DND-41 (cell line): ENCODE measurements around the gene RMI1.

Experiments
- CTCF ChIP-seq: IDR thresholded peaks from 2 replicates; pipeline ENCODE4 v1.5.1; 2012; ENCODE audit warnings: borderline replicate concordance, low read length, moderate library complexity, mild to moderate bottlenecking; ENCODE audit not compliant: poor library complexity, severe bottlenecking; ENCODE audit errors: extremely low read depth
- EZH2 ChIP-seq: IDR thresholded peaks from 3 replicates; pipeline ENCODE4 v1.6.1; 2012; ENCODE audit warnings: borderline replicate concordance, low read depth, mild to moderate bottlenecking, moderate library complexity, low read length, inconsistent platforms; ENCODE audit not compliant: severe bottlenecking

- TF ChIP-seq CTCF (no peak), EZH2 (no peak)
These were observed 19.6 kb upstream of the RMI1 start for GRCh38 chr9:83960991-83961390.
